HPDE6-E6E7 (cell line): ENCODE data around the gene TRMT2B.
"Not testable (repeated sequence)": the region's sequence is repeated elsewhere in the genome, so short reads cannot be mapped to it uniquely, and the experiment has no call there.

Source experiments
- DNase-seq: peaks from one replicate; pipeline ENCODE4 v3.0.0; 2011; ENCODE audit warnings: missing footprints; ENCODE audit errors: extremely low spot score

Gene TRMT2B

DNA sequence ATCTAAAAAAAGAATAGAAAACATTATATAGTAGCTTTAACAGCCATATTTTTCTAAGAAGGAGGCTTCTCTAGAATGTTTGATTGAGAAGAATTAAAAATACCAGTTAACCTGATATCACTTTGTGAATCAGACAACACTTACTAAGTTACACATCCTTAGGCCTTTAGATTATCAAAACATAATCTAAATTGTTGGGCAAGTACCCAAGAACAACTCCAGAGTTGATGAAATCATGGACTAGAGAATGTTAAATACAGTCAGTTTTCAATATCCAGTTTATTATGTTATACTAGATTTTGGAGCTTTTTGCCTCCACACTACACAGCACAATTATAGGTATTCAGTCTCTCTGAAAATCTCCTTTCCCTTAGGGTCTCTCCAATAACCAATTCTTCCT is 42.8 kb downstream of the TRMT2B start:
- DNase-seq: no peak

DNA sequence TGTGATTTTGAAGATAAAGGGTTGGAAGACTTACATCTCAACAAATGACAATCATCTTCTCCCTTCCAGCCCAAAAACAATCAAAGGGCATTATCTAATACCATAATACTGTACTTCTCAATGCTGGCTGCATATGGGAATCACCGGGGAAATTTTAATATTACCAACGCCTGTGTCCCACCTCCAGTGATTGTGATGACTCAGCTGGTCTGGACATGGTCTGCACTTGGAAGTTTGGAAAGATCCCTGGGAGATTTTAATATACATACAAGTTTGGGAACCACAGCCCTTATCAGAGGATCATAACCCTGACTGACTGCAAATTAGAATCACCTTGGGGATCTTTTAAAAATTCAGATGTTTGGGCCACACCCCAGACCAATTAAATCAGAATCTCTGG is 52.5 kb downstream of the TRMT2B start:
- DNase-seq: no peak

DNA sequence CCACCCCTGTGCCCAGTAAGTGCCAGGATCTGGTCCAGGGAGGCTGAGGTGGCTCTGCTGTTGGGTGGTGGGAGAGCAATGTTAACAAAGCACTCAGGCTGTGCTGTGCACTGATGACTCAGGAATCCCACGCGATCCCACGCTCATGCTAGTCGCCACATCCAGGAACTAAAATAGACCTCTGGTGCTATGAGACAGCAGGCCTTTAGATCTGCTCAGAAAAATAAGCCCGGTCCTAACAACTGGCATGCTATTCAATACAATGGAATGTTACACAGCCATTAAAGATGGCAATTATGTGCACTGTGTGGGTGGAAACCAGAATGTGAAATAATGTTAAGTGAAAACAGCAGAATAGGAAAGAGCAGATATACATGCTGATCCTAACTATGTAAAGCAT is 56.4 kb downstream of the TRMT2B start:
- DNase-seq: peak; percentile 16

DNA sequence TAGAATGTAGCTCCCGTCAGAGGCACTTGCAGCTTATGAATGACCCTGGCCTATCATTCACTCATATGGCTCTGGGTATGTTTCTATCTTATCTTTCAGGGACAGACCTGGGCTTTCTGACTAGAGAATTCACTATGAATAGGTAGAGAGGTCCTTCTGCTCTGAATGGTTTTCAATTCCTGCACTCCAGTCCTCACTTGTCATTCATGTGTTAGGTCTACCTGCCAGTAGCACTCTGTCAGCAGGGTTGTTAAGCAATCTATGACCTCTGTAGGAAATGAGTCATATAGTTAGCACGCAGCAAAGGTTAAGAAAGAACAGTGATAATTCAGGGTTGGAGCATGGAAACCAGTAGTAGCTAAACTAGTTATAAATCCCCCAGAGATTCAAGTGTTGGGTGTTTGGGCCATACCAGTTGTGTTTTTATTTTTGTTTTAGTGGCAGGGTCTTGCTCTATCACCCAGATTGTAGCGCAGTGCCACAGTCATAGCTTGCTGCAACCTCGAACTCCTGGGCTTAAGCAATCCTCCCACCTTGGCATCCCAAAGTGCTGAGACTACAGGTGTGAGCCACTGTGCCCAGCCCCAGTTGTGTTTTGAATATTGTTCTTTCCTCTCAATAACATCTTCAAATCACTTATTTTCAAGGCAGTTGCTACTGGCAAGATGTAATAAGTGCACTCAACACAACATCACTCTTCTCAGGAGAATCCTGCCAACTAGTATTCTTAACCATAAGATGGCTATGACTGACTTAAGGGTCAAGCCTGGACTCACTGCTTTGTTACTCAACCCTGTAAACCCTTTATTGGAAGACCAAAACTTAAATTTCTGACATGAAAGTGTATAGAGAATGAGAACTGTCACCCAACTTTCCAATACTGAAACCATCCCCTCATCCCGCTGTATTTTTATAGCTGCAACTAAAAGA is 57.3 kb downstream of the TRMT2B start:
- DNase-seq: peak; percentile 57

DNA sequence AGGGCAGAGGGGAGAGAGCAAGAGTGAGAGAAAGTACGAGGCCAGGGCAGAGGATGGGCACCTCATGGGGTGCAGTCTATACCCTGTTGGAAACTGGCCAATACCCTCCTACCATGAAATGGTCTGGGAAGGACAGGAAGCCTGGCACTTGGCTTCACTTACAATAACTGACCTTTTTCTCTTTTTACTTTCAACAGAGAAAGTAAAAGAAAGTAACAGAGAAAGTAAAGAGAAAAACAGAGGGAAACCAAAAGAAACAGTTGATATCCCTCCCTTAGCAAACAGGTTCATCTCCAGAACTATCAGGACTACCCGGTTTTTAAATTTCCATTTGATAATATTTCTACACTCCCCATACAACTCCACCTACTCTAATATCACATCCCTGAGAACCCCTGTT is 61.8 kb downstream of the TRMT2B start:
- DNase-seq: no peak

DNA sequence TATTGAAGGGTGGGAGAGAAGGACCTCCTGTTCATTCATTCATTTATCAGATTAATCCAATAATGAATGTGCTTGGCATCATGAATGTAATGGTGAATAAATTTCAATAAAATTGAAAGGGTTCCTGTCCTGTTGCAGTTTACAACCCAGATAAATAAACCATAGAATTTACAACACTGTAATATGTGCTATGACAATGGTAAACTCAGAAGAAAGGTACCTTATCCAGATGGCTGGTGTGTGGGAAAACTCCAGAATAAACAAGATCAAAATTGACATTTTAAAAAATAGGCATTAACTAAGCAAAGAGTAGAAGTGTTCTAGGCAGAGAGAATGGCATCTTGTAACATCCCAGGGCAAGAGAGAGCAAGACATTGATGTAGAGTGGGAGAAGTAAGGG is 67.1 kb downstream of the TRMT2B start:
- no peak for DNase-seq

DNA sequence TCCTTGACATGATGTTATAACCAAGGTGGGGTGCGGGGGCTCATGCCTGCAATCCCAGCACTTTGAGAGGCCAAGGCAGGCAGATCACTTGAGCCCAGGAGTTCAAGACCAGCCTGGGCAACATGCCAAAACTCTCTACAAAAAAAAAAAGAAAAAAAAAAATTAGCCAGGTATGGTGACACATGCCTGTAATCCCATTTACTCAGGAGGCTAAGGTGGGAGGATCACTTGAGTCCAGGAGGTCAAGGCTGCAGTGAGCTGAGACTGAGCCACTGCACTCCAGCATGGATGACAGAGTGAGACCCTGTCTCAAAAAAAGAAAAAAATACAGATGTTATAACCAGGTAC is 70.4 kb downstream of the TRMT2B start:
- not testable (repeated sequence) for DNase-seq

DNA sequence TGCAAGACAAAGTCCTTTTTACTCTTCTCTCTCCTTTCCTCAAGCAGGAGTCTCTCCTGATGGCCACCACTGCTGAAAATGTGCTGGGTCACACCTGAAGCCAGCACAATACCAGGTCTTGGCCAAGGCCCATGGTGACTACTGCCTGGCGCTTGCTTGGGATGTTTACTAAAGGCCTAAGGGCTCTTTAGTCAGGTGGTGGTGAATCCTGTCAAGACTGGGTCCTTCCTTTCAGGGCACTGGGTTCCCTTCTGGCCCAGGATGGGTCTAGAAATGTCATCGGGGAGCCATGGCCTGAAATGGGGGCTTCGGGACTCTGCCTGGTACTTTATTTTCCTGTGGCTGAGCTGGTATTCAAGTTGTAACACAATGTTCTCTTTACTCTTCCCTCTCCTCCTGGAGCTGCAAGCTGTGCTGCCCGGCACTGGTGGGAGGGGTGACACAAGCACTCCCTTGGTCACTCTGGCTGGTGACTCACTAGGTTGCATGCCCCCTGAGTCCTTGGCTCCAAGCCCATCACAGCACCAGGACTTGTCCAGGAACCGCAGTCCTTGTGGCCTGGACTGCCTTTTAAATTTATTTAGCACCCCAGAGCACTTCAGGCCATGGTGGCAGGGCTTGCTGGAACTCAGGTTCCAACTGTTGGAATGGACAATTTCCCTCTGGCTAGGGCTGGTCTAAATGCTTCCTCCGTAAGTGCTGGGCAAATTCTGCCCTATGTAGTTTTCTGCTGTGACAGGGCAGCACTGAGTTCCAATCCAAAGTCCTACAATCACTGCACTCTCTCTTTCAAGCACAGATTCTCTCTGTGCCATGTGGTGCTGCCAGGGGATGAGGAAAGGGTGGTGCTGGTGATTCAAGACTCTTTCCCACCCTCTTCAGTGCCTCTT is 71.1 kb downstream of the TRMT2B start:
- no peak for DNase-seq

DNA sequence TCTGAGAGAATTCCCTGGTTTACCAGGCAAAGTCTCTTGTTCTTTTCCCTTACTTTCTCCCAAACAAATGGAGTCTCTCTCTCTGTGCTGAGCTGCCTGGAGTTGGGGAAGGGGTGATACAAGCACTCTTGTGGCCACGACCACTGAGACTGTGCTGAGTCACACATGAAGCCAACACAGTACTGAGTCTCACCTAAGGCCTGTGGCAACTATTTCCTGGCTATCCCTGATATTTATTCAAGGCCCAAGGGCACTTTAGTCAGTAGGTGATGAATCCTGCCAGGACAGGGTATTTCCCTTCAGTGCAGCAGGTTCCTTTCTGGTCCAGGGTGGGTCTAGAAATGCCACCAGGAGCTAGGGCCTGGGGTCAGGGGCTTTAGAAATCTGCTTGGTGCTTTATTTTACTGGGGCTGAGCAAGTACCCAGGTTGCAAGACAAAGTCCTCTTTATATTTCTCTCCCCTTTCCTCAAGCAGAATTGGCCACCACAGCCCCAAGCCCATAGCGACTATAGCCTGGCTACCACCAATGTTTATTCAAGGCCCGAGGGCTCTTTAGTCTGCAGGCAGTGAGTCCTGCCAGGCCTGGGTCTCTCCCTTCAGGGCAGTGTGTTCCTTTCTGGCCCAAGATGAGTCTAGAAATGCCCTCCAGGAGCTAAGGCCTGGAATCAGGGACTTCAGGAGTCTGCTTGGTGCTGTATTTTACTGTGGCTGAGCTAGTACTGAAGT is 71.9 kb downstream of the TRMT2B start:
- DNase-seq: no peak

DNA sequence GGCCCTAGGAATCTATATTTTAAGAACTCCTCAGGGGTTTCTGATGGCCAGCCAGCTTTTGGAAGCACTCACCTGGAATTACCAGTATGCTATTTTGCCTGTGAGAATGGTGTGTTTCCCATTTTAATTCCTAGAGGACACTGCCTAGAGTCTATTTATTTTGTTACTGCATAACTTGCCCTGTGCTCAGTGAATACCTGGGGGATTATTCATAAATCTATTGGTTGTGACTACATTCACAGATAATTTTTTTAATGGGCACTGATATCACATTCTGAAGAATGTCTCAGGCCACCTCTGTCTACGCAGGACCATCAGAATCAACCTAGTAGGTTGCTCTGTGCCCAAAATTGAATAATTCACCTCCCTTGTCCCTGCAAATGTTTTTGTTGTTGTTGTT is 75.7 kb downstream of the TRMT2B start:
- DNase-seq: no peak

DNA sequence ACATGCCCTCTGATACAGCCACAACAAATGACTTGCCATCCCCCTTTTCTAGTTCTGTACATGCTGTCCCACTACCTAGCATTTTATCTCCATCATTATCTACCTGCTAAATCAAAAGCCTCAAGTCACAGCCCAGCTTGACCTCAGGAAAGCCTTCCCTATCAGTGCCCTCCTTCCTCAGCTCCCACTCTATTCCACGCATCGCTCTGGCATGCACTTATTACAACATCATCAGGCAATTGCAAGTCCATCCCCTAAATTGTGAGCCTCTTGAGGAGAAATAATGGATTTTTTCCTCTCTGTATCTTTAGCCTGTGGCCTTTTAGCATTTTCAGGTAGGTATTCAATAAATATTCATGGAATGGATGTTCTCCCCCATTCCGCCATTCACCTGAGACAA is 76.7 kb downstream of the TRMT2B start:
- DNase-seq: no peak

DNA sequence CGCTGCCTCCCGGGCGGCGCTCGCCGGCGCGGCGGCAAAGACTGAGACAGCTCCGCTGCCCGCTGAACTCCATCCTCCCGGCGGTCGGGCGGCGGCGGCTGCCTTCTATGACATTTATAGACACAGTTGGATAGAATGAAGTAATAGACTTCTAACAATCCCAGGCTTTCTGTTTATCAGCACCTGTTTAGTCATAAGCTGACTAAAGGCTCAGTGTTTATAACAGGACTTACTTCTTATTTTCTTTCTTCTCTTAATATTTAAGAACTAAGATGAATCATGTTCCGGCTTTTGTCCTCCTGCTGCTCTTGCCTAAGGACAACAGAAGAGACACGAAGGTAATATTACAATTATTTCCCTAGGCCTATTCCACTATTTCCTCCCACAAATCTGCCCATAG is 78.5 kb downstream of the TRMT2B start:
- DNase-seq: peak; percentile 26

DNA sequence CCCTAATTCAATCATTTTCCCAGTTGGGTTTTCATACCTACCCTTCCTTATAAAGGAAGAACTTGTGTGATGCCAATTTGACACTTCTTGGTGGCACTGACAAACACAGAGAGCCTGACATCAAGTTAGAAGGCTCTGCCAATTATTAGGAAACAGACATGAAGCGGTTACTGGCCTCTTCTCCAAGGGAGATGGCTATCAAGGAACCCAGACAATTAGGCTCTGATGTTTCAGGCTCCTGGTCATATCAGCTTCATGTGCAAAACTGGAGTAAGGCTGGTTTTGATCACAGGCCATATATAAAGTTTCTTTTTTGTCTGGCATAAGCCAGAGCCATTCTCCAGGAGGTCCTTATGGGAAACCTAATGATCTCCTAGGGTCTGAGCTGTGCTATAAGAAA is 82.0 kb downstream of the TRMT2B start:
- no peak for DNase-seq

DNA sequence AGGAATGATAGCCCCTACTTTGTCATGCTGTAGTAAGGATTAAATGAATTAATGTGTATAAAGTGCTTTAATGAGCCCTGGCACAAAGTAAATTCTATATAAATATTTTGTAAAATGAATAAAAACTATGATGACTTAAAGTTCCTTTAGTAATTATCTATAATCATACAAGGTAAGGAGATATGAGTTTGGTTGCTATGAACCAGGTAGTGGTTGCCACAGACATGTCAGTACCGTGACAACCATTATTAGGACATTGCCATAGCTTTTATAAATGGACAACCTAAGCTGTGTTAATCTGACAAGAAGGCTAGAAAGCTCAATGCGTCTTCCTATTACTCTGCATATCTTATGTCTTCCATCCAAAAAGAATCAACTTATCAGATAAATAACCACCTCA is 82.5 kb downstream of the TRMT2B start, which contains the start of gene ARL13A:
Gene ARL13A, plus strand, starts transcription at position 301 of the 400 bp plus-strand sequence. CDS start 3,982 bp downstream, outside the sequence.
- no peak for DNase-seq

DNA sequence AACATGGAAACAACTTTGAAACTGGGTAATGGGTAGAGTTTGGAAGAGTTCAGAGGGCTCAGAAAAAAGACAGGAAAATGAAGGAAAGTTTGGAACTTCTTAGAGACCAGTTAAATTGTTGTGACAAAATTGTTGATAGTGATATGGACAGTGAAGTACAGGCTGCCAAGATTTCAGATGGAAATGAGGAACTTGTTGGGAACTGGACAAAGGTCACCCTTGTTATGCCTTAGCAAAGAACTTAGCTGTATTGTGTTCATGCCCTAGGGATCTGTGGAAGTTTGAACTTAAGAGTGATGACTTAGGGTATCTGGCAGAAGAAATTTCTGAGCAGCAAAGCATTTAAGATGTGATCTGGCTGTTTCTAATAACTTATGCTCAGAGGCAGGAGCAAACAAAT is 87.5 kb downstream of the TRMT2B start:
- no peak for DNase-seq

DNA sequence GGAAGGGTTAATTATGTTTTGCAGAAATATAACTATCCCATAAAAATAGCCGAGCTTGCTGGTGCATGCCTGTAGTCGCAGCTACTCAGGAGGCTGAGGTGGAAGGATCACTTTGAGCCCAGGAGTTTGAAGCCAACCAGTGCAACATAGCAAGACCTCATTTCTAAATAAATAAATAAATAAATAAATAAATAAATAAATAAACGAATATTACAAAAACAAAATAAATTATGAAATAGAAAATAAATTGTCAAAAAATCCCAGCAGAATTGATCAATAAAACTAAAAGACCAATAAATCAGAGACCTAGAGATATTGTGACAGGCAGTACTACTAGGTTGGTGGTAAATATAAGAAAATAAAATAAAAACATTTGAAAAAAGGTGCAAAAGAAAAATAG is 89.1 kb downstream of the TRMT2B start:
- DNase-seq: no peak
